Posterior cingulate gyrus (tissue), 11 donors: ENCODE results near the gene RYR2.
A peak's percentile ranks its signal among the peaks of the same experiment; 100 is the strongest.

ENCODE experiments used
- DNase-seq, 10 donors: peaks; one replicate each; pipeline versions ENCODE4 v3.0.0 to v3.0.0-alpha.2; 2020 to 2021; ENCODE audit warnings: mixed read lengths in 3 of 10
- intact Hi-C: fragments of 100-400 bp; cut with DNase I; formaldehyde crosslinking; loops from one replicate; pipeline ENCODE4 v1.15.1; 2023

The RYR2 gene

DNA sequence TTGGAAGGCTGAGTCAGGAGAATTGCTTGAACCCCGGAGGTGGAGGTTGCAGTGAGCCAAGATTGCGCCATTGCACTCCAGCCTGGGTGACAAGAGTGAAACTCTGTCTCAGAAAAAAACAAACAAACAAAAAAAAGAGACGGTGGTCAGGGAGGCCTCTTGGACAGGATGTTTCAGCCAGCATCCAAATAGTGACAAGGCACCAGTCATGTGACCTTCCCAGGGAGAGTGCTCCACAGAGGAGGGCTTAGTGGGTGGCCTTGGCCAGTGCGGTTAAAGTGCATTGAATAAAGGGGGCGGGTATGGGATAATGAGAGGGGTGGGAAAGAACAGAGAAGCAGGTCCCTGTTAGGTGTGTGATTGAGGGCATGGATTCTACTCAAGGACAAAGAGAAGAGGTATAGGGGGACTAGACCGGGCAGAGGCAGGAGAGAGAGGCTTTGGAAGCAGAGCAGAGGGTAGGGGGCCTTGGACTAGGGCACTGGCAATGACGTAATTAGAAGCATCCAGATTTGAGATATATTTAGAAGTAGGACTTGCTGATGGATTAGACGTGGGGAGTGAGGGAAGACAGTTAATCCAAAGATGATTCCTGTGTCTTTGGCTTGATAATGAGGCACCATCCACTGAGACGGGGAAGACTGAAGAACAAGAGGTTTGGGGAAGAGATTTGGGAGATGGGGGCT, 12.0 kb upstream of the RYR2 start:
- intact Hi-C loops: no loop called here
- DNase-seq: no peak

DNA sequence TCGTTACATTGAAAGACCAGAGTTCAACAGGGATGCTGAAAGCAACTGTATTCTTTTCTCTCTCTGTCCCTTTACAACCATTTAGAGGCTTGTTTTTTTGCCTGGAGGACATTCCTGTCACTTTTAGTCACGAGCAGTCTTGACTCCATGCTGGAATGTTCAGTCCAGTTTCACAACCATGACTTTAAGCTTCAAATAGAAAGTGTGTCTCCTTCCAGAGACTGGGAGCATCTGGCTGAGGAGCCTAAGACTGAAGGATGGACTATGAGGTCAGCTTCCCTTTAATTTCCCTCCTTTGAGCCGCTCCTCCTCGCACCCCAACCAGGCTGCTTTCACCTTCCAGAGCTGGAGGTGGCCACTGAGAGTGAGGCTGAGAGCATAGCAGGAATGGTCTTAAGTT, 10.5 kb upstream of the RYR2 start:
- intact Hi-C loops: no loop called here

DNA sequence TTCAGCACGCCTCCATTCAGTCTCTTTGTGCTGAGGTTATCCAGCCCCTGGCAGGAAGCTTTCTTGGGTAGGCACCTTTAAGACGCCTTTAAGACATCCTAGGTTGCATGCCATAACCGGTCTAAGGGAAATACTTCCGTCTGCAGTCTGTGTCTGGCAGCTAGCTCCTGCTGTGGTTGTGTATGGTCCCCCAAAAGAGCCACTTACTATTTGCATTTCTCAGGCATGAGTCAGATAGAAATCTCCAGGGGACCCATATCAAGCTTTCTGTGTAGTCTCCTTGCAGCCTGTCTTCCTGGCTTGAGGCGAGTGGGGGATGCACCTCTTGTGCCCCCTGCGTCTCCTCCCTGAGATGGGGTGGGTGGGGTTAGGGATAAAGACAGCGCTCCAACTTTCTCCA, 10.0 kb upstream of the RYR2 start:
- intact Hi-C loops: no loop called here
- DNase-seq: no peak

More for the DNA sequence above, 10.5 kb upstream of the RYR2 start:
- DNase-seq: no peak

DNA sequence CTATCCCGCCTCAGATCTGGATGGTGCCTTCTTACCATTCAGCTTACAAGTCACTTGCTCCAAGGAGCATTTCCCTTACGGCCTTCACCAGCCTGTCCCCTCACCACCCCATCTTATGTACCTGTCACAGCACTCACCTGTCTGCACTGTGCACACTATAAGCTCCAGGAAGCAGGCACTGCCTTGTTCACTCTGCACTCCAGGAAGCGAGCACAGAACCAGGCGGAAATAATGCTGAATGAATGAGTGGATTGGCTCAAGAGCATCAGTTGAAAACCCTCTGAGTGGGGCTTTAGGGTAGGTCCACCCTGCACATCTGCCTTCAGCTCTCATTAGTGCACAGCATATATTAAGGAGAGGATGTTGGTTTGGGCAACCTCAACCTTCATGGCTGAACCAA, 8.9 kb upstream of the RYR2 start:
- DNase-seq: no peak
- intact Hi-C loops: no loop called here

DNA sequence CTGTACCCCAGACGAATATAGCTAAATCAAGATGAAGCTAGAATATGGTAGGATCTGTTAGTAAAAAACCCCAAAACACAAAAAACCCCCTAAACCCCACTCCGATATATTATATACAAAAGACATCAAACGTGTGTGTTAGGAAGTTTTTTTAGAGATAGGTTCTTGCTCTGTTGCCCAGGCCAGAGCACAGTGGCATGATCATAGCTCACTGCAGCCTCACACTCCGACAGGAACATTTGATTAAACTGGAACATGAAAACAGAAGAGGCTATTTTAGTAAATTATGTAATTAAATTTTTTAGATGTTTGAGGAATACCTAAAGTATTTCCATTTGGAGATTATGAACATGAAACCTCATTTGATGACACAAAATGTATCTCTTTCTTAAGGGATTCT, 8.2 kb upstream of the RYR2 start:
- intact Hi-C loops: no loop called here
- no peak for DNase-seq

DNA sequence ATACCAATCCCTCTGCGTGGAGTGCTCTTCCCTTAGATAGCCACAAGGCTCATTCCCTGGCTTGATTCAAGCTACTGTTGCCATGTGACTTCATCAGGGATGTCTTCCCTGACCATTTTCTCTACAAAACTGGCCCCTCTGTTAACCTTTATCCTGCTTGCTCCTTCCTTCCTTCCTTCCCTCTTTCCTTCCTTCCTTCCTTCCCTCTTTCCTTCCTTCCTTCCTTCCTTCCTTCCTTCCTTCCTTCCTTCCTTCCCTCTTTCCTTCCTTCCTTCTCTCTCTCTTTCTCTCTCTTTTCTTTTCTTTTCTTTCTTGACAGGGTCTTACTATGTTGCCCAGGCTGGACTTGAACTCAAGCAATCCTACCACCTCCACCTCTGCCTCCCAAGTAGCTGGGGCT, 6.2 kb upstream of the RYR2 start:
- no peak for DNase-seq
- intact Hi-C loops: no loop called here

DNA sequence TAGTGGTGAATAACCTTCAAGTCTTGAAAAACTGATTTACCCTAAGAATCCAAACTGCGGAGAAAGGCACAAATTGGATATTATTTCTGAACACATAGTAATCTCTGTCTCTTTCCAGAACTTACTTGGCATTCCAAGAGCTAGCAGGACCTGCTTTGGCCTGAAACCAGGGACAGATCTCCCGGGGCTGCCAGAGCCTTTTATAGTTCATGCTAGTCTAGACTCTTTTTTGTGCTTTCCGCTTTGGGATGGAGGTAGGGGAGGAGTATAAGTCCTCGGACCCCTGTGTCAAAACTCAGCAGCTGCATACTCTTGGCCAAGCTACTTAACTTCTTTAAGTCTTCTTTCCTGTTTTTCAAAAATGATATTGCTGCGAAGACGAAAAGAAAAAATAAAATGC, 3.8 kb upstream of the RYR2 start:
- no peak for DNase-seq
- intact Hi-C loops: no loop called here

DNA sequence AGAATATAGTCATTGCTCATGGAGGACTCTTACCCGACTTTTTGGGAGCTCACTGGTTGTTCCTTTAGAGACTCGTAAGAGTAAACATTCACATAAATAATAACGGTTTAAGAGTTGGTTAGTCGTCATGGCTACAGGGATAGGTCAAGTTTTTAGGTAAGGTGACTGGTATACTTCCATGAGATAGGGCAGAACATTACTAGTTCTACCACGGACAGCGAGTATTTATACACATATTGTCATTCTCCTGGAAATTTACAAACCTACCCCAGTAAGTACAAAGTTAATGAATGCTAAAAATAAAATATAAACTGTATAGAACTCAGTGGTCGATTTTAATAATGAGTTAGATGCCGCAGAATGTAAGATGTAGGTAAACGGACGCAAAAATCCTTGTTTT, 1.2 kb upstream of the RYR2 start:
- intact Hi-C loops: loop anchor here (10.0 kb wide), 2 partner anchors 344 to 524 kb away; no protein-coding TSS in a partner anchor

DNA sequence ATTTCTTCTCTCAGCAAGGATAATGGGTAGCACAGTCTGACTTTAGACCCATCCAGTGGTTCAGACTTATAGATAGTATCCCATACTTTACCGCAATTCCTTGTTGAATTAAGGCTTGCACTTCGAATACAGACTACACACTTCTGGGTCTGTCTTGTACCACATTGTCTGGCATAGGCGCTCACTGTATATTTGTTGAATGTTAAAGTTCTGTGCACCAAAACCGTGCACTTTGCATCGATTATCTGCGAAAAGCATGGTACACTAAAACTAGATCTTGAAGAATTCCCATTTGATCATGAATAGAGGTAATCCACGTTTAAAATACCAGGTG, 556 bp upstream of the RYR2 start:
- intact Hi-C loops: loop anchor here (10.0 kb wide), 2 partner anchors 343 to 523 kb away; no protein-coding TSS in a partner anchor
- DNase-seq: no peak

More for the DNA sequence above, 1.2 kb upstream of the RYR2 start:
- DNase-seq: no peak

DNA sequence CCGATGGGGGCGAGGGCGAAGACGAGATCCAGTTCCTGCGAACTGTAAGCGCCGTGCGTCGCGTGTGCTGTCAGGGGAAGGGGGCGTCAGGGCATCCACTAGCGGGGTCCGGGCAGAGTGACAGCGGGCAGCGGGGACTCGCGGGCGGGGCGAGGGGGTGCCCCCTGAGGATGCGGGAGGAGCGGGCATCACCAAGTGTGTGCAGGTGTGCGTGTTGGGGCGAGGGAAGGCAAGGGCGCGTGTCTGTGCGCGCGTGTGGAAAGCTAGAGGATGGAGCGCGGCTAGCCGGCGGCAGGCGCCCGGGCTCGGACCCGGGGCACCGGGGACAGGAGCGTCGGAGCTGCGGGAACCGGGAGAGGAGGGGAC, 525 bp downstream of the RYR2 start:
- peak in 4 of 10 donors; percentile 13 to 83 (median 47) for DNase-seq
- intact Hi-C loops: loop anchor here (10.0 kb wide), 2 partner anchors 342 to 522 kb away; no protein-coding TSS in a partner anchor

DNA sequence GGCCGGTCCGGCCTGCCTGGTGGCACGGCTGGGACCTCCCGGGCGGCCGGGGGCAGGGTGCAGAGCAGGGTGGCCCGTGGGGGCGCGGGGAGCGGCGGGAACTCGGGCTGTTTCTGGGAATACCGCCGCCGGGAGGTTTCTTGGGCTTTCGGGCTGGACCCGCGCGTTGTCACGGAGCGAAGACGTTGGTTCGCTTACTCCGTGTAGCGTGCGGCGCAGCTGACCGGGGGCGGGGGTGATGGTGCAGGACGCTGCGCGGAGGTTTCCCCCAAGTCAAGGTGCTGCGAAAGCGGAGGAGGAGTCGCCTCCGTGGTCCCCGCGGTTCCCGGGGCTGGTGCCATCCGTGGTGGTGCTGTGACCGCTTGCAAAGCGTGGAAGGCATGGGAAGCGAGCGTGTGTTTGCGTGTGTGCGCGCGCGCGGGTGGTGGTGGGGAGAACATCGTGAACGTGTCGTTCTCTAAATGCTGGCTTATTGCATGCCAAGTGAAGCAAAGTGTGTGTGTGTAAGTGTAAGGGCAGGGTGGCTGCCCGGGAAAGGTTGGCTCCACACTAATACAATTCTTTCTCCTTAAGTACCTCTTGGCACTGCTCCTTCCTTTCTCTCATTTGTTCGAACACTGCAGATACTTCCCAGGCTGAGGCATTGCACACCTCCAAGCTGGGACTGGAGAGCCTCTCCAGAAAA, 1.1 kb downstream of the RYR2 start:
- DNase-seq: peak in 8 of 10 donors; percentile 35 to 94 (median 60)
- intact Hi-C loops: loop anchor here (10.0 kb wide), 2 partner anchors 342 to 522 kb away; no protein-coding TSS in a partner anchor

DNA sequence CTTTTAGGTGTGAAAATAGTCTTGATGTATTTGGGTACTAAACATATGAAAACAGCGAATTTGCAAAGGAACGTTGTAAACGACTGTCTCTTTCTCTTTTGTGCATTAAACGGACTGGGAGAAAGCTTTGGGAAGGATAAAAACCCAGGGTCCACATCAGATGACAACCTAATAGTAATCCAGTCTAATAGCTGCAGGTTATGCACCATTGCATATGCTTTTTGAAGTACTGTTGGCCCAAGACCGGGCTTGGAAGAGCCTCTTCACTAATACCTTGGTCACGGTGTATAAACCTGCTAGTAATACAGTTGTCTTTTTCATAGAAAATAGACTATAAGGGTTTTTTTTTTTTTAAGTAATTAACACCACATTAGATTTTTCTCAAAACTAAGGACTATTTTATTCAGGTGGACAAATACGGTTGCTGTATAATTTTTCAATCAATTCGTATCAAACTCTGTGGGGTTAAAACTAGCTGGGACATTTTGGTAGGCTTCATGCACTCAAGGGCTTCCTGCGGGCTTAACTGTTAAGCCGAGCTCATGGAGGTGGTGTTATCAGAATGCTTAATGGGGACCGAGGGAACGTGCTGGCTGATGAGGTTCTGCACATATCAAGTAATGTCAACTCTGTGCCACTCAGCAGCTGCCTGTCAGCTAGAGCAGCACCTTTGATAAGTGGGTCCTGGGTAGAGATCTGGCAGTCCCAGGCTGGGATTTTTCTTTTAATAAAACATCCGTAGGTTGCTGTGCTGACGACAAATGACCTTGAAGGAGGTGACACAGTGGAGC, 2.1 kb downstream of the RYR2 start:
- no peak for DNase-seq
- intact Hi-C loops: loop anchor here (10.0 kb wide), 2 partner anchors 341 to 521 kb away; no protein-coding TSS in a partner anchor

DNA sequence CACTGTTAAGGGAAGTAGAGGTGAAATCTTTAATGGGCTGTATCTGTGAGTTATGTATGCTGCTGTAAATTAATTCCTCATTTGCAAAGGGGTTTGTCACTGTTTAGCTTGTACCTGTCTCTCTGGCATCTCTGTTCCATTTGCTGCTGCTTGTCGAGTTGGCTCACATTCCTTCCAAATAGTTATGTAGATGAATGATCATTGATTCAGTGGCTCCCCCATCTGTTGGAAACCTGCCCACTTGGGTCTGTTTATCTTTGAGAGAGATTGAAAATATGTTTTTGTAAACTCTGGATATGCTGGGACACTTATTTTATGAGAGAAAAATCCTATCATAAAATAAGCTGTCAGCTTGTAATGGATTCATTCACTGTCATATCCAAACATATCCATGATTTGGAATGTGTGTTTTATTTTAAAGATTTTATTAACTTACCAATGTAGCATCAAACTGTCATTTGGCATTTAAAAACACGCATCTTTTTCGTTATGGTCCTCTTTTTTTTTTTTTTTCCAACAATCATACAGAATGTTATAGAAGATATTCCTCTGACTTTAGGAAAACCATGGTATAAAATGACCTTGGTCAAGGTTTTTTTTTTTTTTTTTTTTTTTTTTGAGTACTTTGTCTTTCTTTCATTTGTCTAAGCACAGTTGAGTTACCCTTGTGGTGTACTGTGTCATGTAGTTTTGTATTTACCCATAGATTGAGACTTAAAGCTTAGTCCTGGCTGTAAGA, 3.5 kb downstream of the RYR2 start:
- DNase-seq: no peak
- intact Hi-C loops: loop anchor here (10.0 kb wide), 2 partner anchors 339 to 519 kb away; no protein-coding TSS in a partner anchor

DNA sequence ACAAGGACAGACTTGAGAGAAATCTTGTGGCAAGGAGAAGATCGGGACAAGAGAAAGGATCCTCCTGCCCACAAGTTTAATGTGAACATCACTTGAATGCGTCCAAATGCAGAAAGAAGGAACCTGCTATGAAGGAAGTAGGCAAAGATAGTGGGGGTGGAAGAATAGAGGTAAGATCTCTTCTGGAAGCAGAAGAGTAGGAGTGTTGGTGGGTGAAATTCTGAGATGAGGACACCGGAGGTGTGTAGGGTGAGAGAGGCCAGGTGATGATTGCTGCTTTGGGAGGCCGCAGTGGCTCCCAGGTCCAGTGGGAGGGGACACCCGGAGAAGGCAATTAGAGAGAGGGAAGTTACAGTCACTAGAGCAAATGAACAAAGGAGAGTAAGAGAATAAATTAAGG, 6.8 kb downstream of the RYR2 start:
- intact Hi-C loops: loop anchor here (10.0 kb wide), 2 partner anchors 336 to 516 kb away; no protein-coding TSS in a partner anchor
- no peak for DNase-seq

DNA sequence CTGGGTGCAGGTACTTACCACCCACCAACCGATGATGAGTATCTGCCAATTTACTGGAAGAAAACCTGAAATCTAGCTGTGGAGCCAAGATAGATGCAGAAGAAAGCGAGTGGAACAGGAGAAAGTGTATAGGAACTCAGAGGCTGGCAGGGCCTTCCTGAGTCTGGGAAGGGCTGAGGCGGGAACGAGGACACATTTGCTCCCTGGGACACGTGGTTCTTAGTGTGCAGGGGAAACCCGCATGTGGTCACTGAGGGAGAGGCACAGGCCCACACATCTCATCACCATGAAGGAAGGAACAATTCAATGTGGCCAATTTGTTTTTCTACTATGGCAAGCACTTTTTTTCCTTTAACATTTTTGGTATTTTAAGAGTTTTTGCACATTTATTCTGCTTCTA, 8.2 kb downstream of the RYR2 start:
- DNase-seq: no peak
- intact Hi-C loops: no loop called here

DNA sequence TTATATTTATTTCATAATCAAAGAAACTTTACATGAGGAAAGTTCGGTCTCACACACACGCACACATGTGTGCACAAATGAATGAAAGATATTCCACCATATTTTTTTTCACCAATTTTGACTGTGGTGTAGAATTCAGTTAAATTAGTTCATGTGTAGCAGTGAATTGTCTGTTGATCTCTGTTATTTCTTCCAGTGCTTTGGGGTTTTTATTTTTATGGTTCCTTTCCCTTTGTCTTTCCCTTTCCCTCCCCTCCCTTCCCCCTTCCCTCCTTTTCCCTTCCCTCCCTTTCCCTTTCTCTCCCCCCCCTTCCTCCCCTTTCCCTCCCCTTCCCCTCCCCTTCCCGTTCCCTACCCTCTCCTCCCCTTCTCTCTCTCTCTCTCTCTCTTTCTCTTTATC, 8.9 kb downstream of the RYR2 start:
- intact Hi-C loops: no loop called here
- DNase-seq: no peak

DNA sequence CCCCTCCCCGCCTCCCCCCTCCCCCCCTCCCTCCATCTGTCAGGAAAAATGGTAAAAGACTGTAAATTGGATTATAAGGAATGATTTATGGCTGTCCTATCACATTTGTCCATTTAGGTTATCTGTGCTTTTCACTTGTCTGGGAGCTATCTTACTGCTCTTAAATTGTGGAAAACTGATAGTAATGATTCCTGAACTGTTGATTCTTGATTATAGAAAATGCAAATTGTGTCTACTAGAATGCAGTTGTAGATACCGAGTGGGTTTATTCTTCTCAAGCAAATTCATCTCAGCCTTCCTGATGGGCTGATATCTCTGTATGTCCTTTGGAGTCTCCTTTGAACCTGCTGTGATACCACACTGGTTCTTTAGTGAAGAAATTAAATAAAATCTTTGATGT, 12.3 kb downstream of the RYR2 start:
- intact Hi-C loops: no loop called here
- no peak for DNase-seq

DNA sequence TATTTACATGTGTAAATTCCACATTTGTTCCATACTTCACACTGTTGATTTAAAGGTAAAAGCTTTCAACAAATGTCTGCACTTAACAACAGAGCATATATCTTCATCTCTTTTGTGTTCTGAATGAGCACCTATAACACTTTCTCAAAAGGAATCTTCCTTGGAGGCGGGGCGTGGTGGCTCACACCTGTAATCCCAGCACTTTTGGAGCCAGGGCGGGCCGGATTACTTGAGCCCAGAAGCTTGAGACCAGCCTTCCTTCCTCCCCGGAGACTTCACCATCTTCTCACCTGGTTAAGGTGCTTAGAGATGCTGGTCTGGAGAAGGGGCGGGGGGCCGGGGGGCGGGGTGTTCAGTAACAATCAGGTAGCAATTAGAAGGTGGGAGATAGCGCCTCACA, 16.5 kb downstream of the RYR2 start:
- intact Hi-C loops: no loop called here
- DNase-seq: no peak

DNA sequence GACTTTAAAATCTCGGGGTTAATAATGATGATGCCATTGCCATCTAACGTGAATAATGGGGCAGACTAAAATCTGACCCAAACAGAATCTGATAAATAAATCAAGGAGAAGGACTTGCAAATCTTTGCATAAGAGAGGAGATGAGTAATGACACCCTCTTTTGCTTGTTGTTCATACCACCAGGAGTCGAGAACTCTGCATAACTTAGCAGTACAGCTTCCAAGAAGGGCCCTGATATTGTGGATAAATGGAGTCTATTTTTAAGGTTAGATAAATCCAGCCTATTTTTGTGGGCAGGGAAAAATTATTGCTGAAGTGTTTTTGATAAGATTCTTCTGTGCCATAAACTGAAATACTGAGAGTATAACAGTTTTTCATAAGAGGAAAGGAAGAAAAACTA, 17.3 kb downstream of the RYR2 start:
- DNase-seq: no peak
- intact Hi-C loops: no loop called here

DNA sequence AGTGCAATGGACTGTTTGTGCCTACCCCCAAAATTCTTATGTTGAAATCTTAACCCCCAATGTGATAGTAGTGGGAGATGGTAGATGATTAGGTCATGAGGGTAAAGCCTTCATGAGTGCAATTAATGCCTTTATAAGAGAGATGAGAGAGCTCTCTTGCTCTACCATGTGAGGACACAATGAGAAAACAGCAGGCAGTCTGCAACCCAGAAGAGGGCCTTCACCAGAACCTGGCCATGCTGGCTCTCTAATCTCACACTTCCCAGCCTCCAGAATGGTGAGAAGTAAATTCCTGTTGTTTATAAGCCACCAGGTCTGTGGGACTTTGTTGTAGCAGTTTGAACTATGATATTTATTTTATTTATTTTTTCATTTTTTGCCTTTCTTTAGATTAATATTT, 21.0 kb downstream of the RYR2 start:
- intact Hi-C loops: no loop called here
- DNase-seq: no peak

DNA sequence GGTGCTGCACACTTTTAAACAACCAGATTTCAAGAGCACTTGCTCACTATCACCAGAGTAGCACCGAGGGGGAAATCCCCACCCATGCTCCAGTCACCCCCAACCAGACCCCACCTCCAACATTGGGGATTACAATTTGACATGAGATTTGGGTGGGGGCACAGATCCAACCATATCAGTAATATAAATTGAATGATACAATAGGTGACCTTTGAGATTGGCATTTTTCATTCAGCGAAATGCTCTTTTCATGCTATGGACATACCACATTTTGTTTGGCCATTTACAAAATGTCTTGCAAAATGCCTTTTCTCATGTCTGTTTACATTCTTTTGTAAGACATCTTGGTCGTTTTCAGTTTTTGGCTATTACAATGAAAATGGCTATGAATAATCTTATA, 23.9 kb downstream of the RYR2 start:
- no peak for DNase-seq
- intact Hi-C loops: no loop called here
